HG03378 (cell line): ENCODE data around the gene SUPT20H.
A peak's percentile ranks its signal among the peaks of the same experiment; 100 is the strongest.

ENCODE experiments used
- ATAC-seq: cut with Tn5 transposase; IDR thresholded peaks from one replicate; pipeline ENCODE4 v1.9.1; 2021; ENCODE audit warnings: mild to moderate bottlenecking, moderate library complexity; ENCODE audit not compliant: unreplicated experiment

Gene SUPT20H

DNA sequence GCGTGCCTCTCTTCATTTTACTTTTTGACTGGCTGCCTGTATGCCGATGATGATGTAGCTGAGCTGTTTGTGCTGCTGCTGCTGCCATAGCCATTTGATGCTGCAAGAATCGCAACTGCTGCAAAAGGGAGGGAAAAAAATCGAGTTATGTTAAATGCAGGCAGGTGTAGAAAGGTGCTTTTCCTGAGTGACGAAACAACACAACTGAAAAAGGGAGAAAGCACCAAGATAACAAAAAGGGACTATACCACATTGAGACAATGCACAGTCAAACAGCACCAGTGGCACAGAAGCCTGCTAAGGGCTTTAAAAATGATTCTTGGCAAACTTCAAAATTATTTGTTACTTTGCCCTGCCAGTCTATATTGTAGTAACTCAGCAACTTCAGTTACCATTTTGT lies 49.8 kb downstream of the SUPT20H start:
- ATAC-seq = no peak

DNA sequence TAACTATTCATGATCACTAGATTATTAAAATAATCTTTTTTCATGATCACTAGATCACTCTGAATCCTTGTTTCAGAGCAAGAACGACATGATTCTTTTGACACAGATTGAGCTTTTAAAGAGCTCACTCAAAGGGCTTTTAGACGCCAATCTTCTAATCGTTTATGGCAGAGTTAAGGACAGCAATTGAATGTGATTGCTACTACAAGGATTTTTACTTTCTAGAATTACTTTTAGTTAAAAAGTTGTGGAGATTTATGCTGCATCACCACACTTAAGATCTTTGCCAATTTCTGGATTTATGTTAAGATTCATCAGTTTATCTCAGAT lies 57.6 kb downstream of the SUPT20H start:
- ATAC-seq = no peak

DNA sequence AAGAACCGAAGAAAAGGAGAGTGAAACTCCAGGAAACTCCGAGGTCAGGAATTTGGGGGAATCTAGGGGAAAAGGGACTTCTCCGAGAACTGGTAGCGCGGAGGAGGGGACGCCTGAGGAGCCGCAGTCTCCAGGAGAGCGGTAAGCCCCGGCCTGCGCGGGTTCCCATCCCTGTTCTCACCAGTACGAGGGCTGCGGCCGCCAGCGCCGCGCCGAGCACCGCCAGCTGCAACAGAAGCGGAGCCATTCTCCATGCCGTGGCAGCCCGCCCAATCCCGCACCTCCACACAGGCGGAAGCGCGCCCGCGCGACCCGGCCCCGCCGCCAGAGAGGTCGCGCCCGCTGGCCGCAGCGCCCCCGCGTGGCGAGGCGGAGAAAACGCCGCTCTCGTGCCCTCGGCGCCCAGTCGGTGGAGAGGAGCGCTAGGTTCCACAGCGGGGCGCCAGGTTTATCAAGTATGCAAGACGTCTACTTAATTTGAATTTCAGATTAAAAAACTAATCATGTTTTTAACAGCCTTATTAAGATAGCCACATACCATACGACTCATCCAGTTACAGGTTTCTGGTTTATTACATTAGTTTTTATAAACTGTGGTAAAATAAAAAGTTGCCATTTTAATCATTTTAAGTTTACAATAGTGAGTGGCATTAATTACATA lies 60.3 kb downstream of the SUPT20H start, which contains the start of gene ALG5:
TSS of gene ALG5 (minus strand) at position 287 of the 661 bp plus-strand sequence. CDS start at position 247, 40 bp downstream.
- peak; percentile 50 for ATAC-seq

DNA sequence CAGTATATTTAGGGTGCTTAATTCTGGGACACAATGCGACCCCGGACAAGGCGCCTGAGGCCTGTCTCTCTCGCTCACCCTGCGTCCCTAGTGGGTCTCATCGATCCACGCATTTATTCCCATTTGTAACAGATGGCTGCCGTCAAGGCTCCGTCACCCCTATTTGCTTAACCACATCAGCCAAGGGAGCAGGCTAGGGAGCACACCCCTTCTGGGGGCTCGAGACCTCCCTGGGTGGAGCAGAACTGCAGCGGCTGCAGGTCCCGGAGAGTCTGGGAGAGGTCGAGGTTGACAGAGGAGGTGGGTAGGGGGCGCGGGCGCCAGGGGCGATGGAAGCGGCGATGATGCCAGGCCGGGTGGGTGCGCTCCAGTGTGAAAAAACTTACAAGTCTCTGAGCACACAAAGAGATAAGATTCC lies 60.9 kb downstream of the SUPT20H start:
- no peak for ATAC-seq

DNA sequence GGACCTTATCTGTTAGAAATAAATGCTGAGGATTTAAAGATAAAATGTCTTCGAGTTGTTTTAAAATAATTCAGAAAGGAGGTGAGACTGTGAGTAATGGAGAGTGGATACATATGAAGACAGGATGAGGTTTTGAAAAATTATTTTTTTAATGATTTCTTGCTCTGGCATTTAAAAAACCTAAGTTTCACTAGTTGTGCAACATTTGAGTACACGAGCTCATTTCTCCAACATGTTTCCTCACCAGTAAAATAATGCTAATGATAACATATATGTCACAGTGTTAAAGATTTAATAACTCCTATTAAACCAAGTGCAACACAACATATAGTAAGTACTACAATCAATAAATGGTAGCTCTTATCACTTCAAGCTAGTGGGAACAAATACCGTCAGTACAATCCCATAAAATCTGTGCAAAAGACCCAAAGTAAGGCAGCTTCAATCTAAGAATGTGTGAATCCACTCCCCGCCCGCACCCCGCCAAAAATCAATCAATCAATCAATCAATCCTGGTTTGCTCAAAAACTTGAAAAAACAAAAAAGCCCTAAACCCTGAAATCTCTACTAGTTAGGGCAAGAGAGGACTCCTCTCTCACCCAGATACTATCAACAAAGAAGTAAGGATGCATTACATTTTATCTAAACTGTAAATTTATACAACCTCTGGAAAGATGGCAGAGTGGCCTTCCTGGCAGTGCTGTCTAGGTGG lies 61.6 kb downstream of the SUPT20H start:
- no peak for ATAC-seq

DNA sequence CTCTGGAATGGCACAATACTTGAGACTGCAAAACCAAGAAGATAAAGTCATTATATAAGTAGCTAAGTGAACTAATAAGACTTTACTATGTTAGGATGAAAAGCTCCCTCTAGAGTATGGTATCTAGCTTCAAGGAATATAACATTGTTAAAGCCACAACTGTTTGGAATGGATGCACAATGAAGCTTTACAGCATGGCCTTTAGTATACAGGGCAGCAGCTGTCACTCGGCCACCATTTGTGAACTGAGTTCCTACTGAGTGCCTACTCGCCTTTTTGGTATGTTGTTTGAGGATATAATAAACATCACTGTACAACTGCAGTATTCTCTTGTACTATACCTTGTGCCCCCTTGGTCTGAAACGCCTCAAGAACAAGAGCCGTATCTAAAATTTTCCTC lies 67.1 kb downstream of the SUPT20H start:
- ATAC-seq = no peak

DNA sequence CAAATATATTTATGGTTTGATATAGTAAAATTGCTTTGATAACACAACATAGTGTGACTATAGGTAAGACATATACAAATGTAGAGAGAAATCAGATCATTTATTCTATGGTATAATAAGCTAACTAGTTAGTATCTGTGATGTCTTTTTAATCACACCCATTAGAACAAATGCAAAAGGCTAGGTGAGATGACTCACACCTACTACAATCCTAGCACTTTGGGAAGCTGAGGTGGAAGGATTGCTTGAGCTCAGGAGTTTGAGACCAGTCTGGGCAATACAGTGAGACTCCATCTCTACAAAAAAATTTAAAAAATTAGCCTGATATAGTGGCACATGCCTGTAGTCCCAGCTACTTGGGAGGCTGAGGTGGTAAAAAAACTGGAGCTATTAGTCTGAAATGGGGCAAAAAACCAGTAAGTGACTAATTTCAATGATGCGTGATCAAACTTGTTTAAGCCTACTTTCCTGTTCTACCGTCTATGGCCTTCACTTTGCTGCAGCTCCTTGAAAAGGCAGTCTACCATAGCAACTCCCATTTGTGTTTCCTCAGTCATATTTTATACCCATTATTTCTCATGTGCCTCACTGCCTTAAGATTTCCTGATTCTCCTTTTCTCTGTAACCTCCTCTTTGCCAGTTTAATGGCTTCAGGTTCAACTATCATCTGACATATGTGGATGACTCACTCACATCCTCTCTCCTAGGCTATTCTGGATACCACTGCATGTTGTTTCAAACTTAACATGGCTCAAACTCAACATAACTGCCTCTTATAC lies 72.8 kb downstream of the SUPT20H start:
- ATAC-seq = no peak

DNA sequence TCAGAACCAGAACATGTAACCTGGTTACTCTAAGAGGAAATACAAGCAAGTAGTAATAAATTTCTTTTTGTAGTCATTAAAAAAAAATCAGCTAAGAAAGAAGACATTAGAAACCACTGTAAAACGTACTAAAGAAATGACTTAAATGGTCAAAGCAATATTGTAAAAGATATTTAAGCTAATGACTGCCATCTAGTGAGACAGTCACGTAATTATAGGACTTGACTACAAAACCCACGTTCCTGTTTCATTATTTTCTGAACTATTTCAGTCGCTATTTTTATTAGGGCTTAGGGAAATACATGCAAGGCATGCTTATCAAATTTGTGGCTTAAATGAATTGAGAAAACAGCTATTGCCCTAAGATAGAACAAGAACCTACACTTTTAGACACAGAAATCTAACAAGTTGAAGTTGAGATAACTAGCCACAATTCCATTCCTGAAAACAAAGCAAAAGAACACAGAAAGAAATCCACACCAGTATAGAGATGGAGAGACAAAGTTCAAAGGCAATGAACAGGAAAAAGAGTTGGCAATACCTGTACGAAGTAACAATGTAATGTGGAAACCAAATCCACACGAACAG lies 78.2 kb downstream of the SUPT20H start:
- ATAC-seq = peak; percentile 57

DNA sequence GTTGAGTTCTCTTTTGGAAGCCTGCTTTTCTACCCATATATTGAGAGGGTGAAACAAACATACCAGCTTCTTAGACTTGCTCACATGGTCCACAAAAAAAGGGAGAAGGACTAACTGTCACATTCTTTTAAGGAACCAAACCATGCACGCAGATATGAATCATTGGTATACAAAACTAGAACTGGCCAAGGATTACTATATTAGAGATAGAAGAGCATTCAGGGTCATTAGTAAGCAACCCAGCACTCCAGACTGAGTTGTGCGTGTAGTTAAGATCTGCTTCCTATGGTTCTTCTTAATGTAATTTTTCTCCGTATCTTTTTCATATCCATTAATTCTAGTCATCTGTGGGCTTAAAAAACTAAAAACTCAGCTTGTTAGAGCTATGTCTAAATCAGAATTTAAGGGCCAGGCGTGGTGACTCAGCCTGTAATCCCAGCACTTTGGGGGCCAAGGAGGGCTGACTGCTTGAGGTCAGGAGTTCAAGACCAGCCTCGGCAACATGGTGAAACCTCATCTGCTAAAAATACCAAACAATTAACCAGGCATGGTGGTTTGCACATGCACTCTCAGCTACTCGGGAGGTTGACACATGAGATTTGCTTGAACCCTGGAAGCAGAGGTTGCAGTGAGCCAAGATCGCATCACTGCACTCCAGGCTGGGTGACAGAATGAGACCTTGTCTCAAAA lies 80.0 kb downstream of the SUPT20H start:
- no peak for ATAC-seq

DNA sequence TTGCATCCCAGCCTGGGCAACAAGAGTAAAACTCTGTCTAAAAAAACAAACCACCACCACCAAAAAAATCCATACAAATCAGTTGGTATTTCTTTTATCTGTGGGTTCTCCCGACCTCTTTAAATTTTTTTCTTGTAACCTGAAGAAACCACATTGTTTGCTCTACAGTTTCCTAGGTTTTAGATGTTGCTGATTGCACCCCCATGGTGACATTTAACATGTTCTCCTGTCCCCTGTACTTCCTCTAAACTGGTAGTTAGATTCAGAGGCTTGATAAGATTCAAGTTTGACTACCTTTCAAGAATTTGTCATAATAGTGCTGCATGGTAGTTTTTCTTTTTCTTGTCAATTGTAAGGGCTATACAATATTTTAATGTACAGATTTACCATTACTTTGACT lies 84.3 kb downstream of the SUPT20H start:
- ATAC-seq = no peak

DNA sequence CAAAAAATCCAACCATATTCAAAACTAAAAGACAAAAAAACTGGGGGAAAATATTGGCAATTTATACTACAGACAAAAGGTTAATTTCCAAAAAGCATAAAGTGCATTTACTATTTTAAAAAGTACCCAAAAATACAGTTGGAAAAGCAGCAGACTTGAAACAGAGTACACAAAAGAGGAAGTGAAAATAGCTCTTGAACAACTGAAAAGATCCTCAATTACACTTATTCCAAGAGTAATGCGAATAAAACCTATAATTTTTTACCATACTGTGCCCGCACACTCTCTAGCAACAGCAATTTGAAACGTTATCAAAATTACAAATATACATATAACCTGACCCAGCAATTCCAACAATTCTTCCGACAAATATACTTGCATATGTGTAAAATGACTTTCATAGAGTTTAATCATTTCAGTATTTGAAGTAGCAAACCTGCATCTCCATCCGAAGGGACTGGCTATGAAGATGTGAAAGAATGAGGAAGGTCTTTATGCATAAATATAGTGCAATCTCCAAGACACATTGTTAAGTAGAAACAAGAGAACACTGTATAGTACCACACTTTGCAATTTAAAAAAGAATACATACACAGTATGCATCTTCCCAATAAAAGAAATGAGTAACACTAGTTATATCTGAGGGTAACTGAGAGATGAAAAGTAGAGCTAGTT lies 85.7 kb downstream of the SUPT20H start:
- peak; percentile 91 for ATAC-seq

DNA sequence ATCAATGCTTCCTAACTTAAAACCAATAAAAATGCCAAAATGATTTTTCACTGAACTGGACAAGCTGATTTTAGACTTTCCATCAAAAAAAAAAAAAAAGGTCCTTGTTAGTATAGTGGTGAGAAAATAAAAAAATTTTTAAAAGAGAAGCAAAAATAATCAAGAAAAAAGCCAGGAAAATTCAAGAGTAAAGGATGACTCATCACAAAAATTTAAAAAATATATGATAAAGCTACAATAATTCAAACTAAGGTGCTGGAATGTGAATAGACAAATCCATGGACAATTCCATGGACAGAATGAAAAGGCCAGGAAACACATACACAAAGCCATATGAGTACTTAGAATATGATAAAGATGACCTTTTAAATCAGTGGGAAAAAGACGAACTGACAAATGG lies 86.5 kb downstream of the SUPT20H start:
- ATAC-seq = no peak

DNA sequence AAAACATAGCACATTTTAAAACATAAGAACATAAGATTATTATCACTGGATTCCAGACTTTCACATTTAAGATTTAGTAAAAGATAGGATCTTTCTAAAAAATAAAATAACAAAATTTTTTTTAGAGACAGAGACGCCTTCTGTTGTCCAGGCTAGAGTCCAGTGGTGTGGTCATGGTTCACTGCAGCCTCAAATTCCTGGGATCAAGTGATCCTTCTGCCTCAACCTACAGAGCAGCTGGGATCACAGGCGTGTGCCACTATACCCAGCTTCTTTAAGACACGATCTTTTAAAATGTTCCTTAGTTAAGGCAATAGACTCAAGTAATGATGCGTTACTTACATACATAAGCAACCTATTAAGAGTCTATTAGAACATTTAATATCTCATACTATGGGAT lies 93.1 kb downstream of the SUPT20H start:
- ATAC-seq = no peak

DNA sequence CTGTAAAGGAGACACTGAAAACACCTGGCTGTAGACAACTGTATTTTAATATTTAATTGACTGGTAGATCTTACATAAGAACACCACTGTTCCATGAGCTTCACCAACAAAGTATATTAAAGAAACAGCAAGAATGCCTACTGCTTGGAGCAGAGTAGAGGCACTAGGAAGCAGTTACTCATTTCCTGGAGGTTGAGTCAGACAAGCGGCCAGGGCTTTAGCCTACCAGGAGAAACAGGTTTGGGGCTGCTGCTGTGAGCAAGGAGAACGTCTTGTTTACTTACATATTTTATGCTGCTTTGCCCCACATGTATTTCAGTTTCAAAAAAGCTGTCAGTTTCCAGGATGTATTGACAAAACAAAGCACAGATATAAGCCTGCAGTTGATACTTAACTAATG lies 93.7 kb downstream of the SUPT20H start:
- no peak for ATAC-seq

DNA sequence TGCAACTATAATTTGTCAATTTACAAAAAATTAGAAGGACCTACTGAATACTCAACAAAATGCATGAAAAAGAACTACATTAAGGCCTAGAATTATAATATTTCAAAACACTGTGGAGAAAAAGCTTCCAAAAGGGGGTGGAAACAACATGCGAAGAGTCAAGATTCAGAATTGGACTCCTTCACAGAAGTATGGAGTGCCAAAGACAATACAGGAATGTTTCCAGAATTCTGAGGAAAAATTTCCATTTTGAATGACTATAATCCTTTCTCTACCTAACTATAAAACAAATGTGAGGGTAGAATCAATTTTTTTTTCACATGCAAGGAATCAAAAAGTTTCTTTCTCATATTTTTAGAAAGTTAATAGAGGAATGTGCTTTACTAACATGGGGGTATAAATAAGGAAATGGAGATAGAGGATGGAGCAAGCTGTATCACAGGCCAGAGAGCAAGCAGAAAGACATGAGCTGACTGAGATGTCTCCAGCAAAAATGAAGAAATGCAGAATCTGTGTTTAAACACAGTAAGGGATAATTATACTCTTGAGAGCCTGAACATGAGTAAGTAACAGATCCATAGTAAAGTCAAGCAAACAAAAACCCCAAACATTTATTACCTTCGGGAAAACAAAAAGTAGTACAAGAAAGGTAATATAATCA lies 99.9 kb downstream of the SUPT20H start:
- no peak for ATAC-seq
